Right renal cortex interstitium (tissue), 3 donors: ENCODE data around the gene FGF14. TPM values are rescaled to one million over a fixed set of nuclear protein-coding genes. Genes with fewer than 3 reads are reported as not detected.

ENCODE experiments used
- DNase-seq, 3 donors: peaks; one replicate each; pipeline ENCODE4 v3.0.0-alpha.2; 2013; ENCODE audit warnings: low read depth in 3 of 3, low spot score in 2 of 3
- polyA plus RNA-seq, 3 donors: library from polyadenylated mRNA; unstranded; fragments of 120-200 nt; gene quantifications; one replicate each; pipeline ENCODE4 v1.2.1, GENCODE V29; 2013; ENCODE audit not compliant: insufficient read length in 3 of 3

Gene FGF14
- polyA plus RNA-seq, 3 donors = 0.64 to 1.5 (median 0.87) TPM

- no peak for DNase-seq
These were observed 89.9 kb downstream of the FGF14 start for GRCh38 chr13:102311901-102312300.

GRCh38 chr13:102311419-102311796, 90.4 kb downstream of the FGF14 start:
- no peak for DNase-seq

DNA sequence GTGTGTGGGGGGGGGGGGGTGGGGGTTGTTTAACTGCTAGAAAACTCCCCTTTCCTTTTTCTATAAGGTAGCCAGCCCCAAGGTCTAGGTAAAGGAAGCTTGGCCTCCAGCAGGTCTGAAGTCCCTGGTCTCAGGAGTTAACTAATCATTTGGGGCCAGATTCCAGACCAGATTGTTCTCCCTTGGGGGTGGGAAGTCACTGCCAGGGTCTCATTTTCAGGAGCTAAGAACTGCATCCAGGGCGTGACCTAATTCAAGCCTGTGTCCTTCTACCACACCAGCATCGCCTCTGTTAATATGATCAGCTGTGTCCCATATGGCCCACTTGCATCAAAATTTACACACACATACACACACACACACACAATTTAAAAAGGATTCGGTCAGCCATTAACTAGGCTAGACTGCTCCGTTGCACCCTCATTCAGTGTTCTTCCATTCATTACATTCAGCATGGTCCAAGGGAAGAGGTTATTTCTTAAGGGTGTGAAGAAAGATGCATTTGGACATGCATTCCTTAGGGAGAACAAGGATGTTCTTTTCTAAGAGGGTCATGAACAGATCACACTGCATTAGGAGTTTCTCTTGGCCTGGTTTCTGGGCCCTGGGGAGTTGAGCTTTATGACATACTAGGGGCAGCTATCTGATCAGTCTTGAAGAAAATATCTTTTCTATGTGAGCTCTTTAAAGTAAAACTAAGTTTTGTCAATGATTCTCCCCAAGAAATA, 91.0 kb downstream of the FGF14 start:
- no peak for DNase-seq

DNA sequence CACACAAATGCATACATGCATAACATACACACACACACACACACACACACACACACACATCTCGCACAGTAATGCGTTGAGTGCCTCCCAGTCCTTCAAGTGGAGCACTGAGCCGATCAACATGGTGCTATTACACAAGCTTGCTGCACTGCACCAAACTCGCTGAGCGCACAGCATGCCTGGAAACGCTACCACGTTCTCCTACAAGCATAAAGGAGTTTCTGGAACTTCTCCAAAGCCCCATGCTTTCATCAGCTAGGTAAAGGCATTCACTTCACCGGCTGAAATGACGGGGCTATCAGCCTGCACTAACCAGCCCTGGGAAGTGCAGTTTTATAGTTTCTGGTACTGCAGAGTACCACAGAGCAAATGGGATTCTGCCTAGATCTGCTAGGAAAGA, 92.7 kb downstream of the FGF14 start:
- no peak for DNase-seq

GRCh38 chr13:102302534-102302933, 99.3 kb downstream of the FGF14 start:
- no peak for DNase-seq

- no peak for DNase-seq
These were observed 101.5 kb downstream of the FGF14 start for GRCh38 chr13:102300379-102300778.

- no peak for DNase-seq
These were observed 102.5 kb downstream of the FGF14 start for GRCh38 chr13:102299366-102299765.

DNA sequence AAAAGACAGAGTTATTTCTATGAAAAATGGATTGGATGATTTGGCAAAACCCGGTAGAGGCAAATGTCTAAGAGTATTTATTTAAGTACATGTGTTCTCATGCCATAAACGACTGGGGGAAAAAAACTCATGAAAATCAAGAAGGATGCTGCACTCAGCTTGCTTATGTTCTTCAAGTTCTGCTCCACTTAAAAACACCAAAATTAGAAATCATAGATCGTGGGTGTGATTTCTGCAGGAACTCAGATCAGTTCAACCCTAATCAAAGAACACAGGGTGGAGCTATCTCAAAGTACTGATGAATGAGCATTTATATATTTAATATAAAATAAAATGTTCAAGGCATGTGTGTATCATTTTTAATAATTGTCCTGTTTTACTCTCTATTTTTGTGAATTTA, 103.8 kb downstream of the FGF14 start:
- no peak for DNase-seq

DNA sequence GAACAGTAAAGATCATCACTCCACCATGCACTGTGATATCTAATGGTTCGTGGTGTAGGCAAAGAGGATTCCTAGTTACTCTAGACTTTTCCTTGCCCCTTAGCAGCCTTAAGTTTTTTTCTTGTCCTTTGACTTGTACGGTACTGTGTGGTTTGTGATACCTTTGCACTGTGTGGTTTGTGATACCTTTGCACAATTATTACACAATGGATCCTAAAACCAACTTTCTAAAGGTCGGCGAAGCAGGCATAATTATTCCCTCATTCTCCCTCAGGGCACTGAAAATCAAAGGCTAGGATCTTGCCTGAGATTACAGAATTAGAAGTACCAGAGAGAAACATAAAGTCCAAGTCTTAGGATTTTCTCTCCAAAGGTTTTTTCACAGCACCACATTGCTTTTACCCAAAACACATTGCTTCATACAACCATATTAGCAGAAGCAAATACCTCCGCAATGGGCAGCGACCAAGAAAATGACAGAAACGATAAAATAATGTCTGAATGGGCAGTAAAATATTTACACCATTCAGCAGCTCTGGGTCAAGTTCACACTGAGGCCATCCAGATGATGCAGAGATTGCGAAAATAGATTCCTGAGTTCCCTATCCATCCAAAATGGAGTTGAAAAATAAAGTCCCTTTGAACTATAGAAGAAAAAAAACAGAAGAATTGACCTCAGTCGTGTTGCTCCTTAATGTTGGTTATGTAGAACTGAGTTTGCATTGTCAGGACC, 106.4 kb downstream of the FGF14 start:
- DNase-seq = no peak

DNA sequence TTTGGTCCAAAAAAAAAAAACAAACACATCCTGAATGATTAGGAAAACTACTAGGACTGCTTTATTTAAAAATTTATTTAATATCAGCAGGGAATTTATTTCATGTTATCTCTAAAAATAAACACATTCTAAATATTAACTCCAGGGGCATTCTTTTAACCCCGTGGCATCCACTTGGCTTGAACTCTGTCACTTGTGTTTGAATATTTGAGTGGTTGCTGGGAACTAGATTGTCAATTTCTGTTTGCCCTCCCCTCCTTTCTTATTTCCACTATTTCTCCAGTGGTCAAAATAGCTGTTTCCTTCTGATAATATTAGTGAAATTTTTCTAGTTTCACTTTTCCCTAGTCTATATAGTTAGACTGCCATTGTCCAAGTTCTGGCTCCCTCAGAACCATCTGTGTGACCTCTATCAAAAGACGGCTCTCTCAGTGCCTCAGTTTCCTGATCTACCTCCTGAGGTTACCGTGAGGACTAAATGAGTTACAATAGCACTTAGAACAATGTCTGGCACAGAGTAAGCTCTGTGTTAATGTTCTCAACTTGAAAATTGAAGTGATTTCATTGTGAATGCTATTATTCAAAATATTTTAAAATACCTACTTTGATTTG, 107.3 kb downstream of the FGF14 start:
- no peak for DNase-seq

DNA sequence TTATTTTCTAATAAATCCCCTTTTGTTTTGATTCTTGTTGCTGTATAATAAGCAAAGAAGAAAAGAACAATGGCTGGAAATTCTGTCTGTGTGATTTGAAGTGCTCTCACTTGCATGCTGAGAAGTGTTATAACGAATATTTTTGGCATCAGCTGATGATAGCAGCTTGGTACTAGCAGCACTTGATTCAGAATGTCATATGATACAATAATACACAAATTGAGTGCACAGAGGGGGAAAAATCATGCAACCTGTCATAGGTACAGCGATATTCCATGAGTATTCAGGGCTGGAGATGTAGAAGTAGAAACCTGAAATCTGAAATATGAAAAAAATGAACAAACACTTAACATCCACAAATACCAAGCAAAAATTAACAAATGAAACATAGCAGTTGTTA, 108.1 kb downstream of the FGF14 start:
- no peak for DNase-seq

DNA sequence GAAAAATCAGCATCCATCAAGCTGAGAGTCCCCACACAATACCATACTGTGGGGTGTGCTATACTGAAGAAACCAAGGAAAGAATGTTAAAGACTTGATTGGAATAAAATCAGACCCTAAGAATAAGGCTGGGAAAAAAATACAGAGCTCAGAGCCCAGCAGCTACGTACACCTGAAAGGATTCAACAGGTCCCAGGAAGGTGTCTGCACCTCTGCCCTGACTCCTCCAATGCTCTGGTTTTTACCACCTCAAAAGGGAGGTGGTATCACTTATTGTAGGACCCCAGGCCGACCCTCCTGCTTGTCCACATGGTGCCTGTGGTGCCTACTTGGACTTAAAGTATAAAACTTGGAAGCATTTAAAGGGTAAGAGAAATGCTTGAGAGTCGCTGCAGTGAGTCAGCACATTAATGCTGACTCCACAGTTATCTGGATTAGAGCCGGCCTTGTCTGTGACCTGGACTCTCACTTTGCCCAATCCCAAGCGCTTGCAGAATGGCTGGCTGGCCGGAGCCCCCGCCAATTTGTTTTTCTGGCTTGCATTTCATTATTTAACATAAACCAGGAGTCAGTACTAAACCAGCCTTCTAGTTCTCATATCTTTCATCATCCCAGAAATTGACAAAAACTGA, 110.1 kb downstream of the FGF14 start:
- no peak for DNase-seq

DNA sequence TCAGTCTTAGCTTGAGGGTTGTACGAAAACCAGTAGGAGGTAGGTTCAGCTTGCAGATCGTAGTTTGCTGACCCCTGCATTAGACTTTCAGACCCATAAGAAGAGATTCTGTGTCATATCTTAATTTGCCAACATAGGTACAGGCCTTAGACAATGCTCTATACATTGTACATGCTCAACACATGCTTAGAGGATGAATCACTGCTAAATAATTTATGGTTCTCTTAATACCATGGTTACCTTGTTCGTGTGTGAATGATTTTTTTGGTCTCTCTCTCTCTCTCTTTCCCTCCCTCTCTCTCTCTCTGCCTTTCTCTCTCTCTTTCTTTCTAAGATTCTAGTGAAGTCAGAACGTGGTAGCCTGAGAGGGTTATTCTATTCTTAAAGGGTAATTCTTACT, 112.2 kb downstream of the FGF14 start:
- DNase-seq = no peak

DNA sequence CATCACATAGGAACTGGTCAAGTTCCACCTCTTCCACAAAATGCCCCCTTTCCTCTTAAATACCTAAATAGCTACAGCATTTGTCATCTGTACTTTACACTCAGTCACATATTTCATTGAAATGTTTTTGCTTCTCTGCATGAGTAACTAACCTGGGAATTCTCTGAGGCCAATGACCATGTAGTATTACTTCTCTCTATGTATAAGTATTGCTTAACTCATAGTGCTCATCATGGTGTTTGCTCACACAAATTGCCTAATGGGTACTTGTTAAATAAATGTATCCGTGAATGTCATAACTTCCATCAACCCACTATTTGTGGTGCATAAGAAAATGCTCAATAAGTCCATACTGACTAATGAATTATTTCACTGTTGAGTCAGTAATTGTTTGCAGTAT, 115.5 kb downstream of the FGF14 start:
- DNase-seq = no peak

GRCh38 chr13:102280366-102280765, 121.5 kb downstream of the FGF14 start:
- no peak for DNase-seq

DNA sequence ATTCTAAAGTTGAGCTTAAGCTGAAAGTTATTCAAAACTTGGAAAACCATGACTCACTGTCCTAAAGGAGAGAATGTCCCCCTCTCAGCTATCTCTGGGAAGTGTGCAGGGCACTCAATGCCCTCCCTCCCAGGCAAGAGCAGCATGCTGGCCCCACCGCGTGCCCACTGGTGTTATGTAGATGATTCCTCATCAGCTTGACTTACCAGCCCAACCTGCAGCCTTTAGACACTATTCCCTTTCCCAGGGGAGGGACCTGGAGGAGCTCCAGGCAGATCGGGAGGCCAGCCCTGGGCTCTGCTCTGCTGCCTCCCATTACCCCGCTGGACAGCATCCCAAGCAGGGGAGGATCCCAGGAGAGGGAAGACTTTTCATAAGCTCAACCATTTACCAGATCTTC, 124.6 kb downstream of the FGF14 start:
- DNase-seq = no peak

GRCh38 chr13:102276404-102276803, 125.4 kb downstream of the FGF14 start:
- DNase-seq = no peak

DNA sequence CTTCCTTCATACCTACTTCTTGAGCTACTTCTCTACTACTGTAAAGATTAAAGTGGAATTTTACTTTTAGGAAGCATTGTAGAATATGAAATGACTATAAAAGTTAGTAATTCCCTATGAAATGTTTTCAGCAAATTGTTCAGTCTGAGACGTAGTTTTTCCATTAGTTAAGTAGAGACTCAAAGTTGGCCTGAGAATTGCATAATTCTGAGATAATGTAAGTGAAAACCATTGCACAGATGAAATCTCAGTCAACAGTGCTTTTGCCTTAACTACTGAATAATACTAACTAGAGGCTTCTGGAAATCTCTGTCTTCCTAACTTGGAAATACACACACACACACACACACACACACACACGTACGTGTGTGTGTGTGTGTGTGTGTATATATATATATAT, 125.9 kb downstream of the FGF14 start:
- DNase-seq = no peak

DNA sequence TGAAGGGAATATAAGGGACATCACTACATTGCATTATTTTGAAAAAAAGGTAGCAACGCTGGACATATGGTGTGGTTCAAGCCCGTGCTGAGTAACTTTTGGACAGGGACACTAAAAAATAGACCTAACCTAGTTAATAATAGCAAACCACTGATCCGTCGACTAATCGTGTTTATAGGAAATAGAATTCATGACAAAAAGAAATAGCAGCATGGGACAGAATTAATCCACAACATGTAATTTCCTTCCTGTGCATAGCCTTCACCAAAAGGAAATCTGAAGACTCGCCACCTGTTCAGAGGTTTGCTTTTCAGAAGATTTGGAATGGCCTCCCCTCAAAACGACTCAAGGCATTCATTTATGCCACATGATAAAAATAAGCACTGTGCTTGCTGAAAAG, 128.7 kb downstream of the FGF14 start:
- DNase-seq = no peak

- DNase-seq = no peak
These were observed 134.7 kb downstream of the FGF14 start for GRCh38 chr13:102267191-102267590.

- DNase-seq = no peak
These were observed 140.0 kb downstream of the FGF14 start for GRCh38 chr13:102261809-102262208.

GRCh38 chr13:102261316-102261715, 140.5 kb downstream of the FGF14 start:
- DNase-seq = no peak
